A673 (cell line): Measurements from ENCODE around the gene ECI1.

Source experiments
- CTCF ChIP-seq: fragments of 300-800, 200-600 bp; sonication (generic); conservative IDR thresholded peaks from 2 replicates; pipeline ENCODE4 v1.5.1; 2017; ENCODE audit warnings: low read depth, mild to moderate bottlenecking, antibody characterized with exemption, low read length, moderate library complexity, mixed read lengths
- EZH2 ChIP-seq: fragments of 200-600 bp; sonication (generic); IDR thresholded peaks from 2 replicates; pipeline ENCODE4 v1.6.1; 2017; ENCODE audit warnings: borderline replicate concordance, low read depth, mild to moderate bottlenecking, mixed read lengths, antibody characterized with exemption, low read length; ENCODE audit not compliant: poor library complexity, severe bottlenecking

GRCh38 chr16:2238150-2238837 lies 13.1 kb downstream of the ECI1 start:
- TF ChIP-seq CTCF: no peak
- no peak for TF ChIP-seq EZH2
